Upper lobe of left lung (tissue), 4 donors: ENCODE measurements around the gene CDS2.

ENCODE experiments used
- CTCF ChIP-seq, 6 experiments: fragments of 450-650 bp in 4 of 6; fragments of 200-600 bp in 2 of 6; sonication (generic) in 2 of 6; IDR thresholded peaks; one replicate each; pipeline ENCODE4 v1.5.1; 2016 to 2019; ENCODE audit warnings: antibody characterized with exemption in 6 of 6
- EP300 ChIP-seq, 4 donors: sonication (generic); formaldehyde crosslinking; IDR thresholded peaks; one replicate each; pipeline ENCODE4 v1.5.1; 2017; ENCODE audit warnings: antibody characterized with exemption in 4 of 4, control low read depth in 2 of 4
- POLR2A ChIP-seq, 4 donors: fragments of 450-650 bp; IDR thresholded peaks; one replicate each; pipeline ENCODE4 v1.5.1; 2016 to 2017; ENCODE audit warnings: antibody characterized with exemption in 4 of 4, mild to moderate bottlenecking in 2 of 4
- POLR2AphosphoS5 ChIP-seq, 2 donors: sonication (generic); formaldehyde crosslinking; IDR thresholded peaks; one replicate each; pipeline ENCODE4 v1.5.1; 2017; ENCODE audit warnings: antibody characterized with exemption in 2 of 2

- no peak for TF ChIP-seq CTCF (IDR thresholded peaks at IDR 0.05)
- TF ChIP-seq POLR2A (IDR thresholded peaks at IDR 0.05): no peak
- TF ChIP-seq POLR2AphosphoS5 (IDR thresholded peaks at IDR 0.05): no peak
- no peak for TF ChIP-seq EP300 (IDR thresholded peaks at IDR 0.05)
Observed at GRCh38 chr20:5104479-5104878, 22.3 kb upstream of the CDS2 start.
